ENCODE measurements around the gene COPA.

DNA sequence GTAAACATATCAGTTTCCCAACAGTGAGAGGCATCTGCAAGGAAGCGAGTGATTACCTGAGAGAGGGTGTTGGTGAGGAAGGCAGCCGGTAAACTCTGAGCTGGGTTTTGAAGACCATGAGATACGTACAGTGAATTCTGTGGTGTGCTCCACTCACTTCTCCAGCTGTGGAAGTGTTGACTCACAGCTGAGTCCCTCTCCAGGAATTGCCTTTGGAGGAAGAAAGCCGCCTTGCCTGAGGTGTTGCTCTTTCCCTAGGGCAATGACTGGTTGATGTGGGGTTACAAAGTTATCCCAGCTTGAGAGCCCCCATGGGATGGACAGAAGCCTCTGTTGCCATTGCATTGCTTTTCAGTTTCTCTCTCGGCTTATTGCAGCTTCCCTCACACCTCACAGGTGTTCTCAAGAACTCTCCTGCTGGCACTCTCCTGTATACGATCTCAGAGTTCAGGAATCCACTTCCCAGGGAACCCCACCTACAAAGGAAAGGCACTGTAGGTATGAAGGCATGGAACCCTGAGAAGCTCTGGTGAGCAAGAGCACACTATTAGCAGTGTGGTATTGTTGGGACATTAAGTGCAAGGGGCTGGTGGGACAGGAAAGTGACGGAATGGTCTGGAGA, 34.6 kb upstream of the COPA start:
- TF ChIP-seq POLR2A (IDR thresholded peaks at IDR 0.05; ENCODE audit: low read depth, low read length) (no peak), JUN (IDR thresholded peaks at IDR 0.05; ENCODE audit: borderline replicate concordance, insufficient read depth, insufficient read length, low read depth) (no peak), EZH2 (IDR thresholded peaks at IDR 0.05; ENCODE audit: borderline replicate concordance, low read depth, low read length, severe bottlenecking) (no peak), POLR2AphosphoS5 (IDR thresholded peaks at IDR 0.05; ENCODE audit: insufficient read depth, low read depth, low read length) (no peak), MYC (IDR thresholded peaks at IDR 0.05; ENCODE audit: low read depth, low read length) (no peak), FOS (IDR thresholded peaks at IDR 0.05; ENCODE audit: borderline replicate concordance, insufficient read depth, low read length) (no peak)
- TF ChIP-seq, protein P1, sequence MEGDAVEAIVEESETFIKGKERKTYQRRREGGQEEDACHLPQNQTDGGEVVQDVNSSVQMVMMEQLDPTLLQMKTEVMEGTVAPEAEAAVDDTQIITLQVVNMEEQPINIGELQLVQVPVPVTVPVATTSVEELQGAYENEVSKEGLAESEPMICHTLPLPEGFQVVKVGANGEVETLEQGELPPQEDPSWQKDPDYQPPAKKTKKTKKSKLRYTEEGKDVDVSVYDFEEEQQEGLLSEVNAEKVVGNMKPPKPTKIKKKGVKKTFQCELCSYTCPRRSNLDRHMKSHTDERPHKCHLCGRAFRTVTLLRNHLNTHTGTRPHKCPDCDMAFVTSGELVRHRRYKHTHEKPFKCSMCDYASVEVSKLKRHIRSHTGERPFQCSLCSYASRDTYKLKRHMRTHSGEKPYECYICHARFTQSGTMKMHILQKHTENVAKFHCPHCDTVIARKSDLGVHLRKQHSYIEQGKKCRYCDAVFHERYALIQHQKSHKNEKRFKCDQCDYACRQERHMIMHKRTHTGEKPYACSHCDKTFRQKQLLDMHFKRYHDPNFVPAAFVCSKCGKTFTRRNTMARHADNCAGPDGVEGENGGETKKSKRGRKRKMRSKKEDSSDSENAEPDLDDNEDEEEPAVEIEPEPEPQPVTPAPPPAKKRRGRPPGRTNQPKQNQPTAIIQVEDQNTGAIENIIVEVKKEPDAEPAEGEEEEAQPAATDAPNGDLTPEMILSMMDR (IDR thresholded peaks at IDR 0.05; ENCODE audit: extremely low read depth in 1 of 2, insufficient read depth in 1 of 2, low read depth in 1 of 2, low read length in 2 of 2), result no peak
- TF ChIP-seq, protein P2, sequence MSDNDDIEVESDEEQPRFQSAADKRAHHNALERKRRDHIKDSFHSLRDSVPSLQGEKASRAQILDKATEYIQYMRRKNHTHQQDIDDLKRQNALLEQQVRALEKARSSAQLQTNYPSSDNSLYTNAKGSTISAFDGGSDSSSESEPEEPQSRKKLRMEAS (IDR thresholded peaks at IDR 0.05; ENCODE audit: insufficient read depth, insufficient read length), result no peak

Measured in endothelial cell of umbilical vein (primary cell).